Measurements from ENCODE around the gene ZBTB7C. TPM values are rescaled to one million over a fixed set of nuclear protein-coding genes. Genes with fewer than 3 reads are reported as not detected.
A peak's percentile ranks its signal among the peaks of the same experiment; 100 is the strongest.

The ZBTB7C gene
- total and polyA plus RNA-seq, 9 of the 15 experiments (the other 6 are each of a cell fraction or from before 2014, with no cell fraction given), result not detected

- TF ChIP-seq JUND (IDR thresholded peaks at IDR 0.05; ENCODE audit: borderline replicate concordance, low read depth, low read length) (no peak), JUND (tag; IDR thresholded peaks at IDR 0.05; ENCODE audit: borderline replicate concordance, low read depth, low read length) (peak; percentile 53; the same call in 2 of the 3 replicates), HDAC8 (tag; IDR thresholded peaks at IDR 0.05) (no peak), GATA2 (CRISPR knock-in tag; IDR thresholded peaks at IDR 0.05) (peak; percentile 52; the same call in 1 of the 2 replicates), EP300 (IDR thresholded peaks at IDR 0.05; ENCODE audit: low read length) (no peak), MYBL2 (IDR thresholded peaks at IDR 0.05; ENCODE audit: low read depth) (no peak), MYBL2 (CRISPR knock-in tag; IDR thresholded peaks at IDR 0.05; ENCODE audit: borderline replicate concordance) (no peak), NFIC (IDR thresholded peaks at IDR 0.05) (peak; percentile 69), CREB1 (IDR thresholded peaks at IDR 0.05) (no peak), CREB1 (CRISPR knock-in tag; IDR thresholded peaks at IDR 0.05) (no peak), PHF21A (IDR thresholded peaks at IDR 0.05; ENCODE audit: borderline replicate concordance, low read depth) (no peak), STAG1 (CRISPR knock-in tag; IDR thresholded peaks at IDR 0.05; ENCODE audit: borderline replicate concordance) (no peak; the same call in 1 of the 2 replicates), HDGF (IDR thresholded peaks at IDR 0.05) (no peak), SETDB1 (IDR thresholded peaks at IDR 0.05; ENCODE audit: low read length) (no peak), SMARCA4 (IDR thresholded peaks at IDR 0.05) (no peak), CEBPG (CRISPR knock-in tag; IDR thresholded peaks at IDR 0.05) (no peak), CEBPG (tag; conservative IDR thresholded peaks at IDR 0.05 in 1 of 2, IDR thresholded peaks at IDR 0.05 in 1 of 2) (no peak), POLR2AphosphoS2 (IDR thresholded peaks at IDR 0.05; ENCODE audit: low read length) (no peak), FOSL1 (tag; conservative IDR thresholded peaks at IDR 0.05) (no peak), RFX5 (IDR thresholded peaks at IDR 0.05; ENCODE audit: low read depth, low read length) (no peak), ZNF830 (CRISPR knock-in tag; IDR thresholded peaks at IDR 0.05) (no peak), VEZF1 (CRISPR knock-in tag; IDR thresholded peaks at IDR 0.05) (no peak), ZFP30 (CRISPR knock-in tag; IDR thresholded peaks at IDR 0.05; ENCODE audit: borderline replicate concordance) (no peak), SIN3B (IDR thresholded peaks at IDR 0.05; ENCODE audit: low read depth) (no peak), ARID1B (IDR thresholded peaks at IDR 0.05) (no peak), NFRKB (IDR thresholded peaks at IDR 0.05; ENCODE audit: low read depth) (no peak)
- TF ChIP-seq, protein P1, sequence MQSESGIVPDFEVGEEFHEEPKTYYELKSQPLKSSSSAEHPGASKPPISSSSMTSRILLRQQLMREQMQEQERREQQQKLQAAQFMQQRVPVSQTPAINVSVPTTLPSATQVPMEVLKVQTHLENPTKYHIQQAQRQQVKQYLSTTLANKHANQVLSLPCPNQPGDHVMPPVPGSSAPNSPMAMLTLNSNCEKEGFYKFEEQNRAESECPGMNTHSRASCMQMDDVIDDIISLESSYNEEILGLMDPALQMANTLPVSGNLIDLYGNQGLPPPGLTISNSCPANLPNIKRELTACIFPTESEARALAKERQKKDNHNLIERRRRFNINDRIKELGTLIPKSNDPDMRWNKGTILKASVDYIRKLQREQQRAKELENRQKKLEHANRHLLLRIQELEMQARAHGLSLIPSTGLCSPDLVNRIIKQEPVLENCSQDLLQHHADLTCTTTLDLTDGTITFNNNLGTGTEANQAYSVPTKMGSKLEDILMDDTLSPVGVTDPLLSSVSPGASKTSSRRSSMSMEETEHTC (IDR thresholded peaks at IDR 0.05), result no peak
- TF ChIP-seq, protein P2, sequence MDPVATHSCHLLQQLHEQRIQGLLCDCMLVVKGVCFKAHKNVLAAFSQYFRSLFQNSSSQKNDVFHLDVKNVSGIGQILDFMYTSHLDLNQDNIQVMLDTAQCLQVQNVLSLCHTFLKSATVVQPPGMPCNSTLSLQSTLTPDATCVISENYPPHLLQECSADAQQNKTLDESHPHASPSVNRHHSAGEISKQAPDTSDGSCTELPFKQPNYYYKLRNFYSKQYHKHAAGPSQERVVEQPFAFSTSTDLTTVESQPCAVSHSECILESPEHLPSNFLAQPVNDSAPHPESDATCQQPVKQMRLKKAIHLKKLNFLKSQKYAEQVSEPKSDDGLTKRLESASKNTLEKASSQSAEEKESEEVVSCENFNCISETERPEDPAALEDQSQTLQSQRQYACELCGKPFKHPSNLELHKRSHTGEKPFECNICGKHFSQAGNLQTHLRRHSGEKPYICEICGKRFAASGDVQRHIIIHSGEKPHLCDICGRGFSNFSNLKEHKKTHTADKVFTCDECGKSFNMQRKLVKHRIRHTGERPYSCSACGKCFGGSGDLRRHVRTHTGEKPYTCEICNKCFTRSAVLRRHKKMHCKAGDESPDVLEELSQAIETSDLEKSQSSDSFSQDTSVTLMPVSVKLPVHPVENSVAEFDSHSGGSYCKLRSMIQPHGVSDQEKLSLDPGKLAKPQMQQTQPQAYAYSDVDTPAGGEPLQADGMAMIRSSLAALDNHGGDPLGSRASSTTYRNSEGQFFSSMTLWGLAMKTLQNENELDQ (CRISPR knock-in tag; IDR thresholded peaks at IDR 0.05; ENCODE audit: borderline replicate concordance), result no peak
These were observed 385.7 kb downstream of the ZBTB7C start (continued) for GRCh38 chr18:48023334-48024008.

Data from K562 (cell line).